ENCODE measurements around the gene SIGLEC15.
"Not testable (repeated sequence)": the region's sequence is repeated elsewhere in the genome, so short reads cannot be mapped to it uniquely, and the experiment has no call there.

The SIGLEC15 gene

GRCh38 chr18:45806226-45806625, 19.2 kb upstream of the SIGLEC15 start:
- no peak for TF ChIP-seq EZH2phosphoT487 (conservative IDR thresholded peaks at IDR 0.05; ENCODE audit: low read length)
- TF ChIP-seq CTCF (IDR thresholded peaks at IDR 0.05; ENCODE audit: insufficient read depth, low read length, poor library complexity, severe bottlenecking): no peak
- Histone ChIP-seq H3F3A (ENCODE audit: insufficient read depth) (no peaks in the 10 kb centered on the region), H2AFZ (ENCODE audit: low read depth, low read length, severe bottlenecking) (no peak overlapping the region), H3K9me2 (replicated peaks; ENCODE audit: insufficient read depth, low read length) (no peaks in the 10 kb centered on the region), H3K4me2 (ENCODE audit: low read depth, low read length, poor library complexity, severe bottlenecking) (no peak overlapping the region), H3K79me2 (ENCODE audit: insufficient read depth, low read length) (no peaks in the 10 kb centered on the region), H3K9ac (ENCODE audit: low read length) (no peak overlapping the region), H3K36me3 (ENCODE audit: low read length) (no peaks in the 10 kb centered on the region), H3K9me3 (ENCODE audit: insufficient read depth, low read length) (0 out of 2 replicates have a peak, but pooled peaks cover 5% of the 10 kb centered on the region), H3K4me3 (ENCODE audit: insufficient read depth, low read length, poor library complexity, severe bottlenecking) (no peak overlapping the region), H4K20me1 (ENCODE audit: low read depth, low read length) (no peaks in the 10 kb centered on the region), H3K27me3 (ENCODE audit: low read length) (no peaks in the 10 kb centered on the region), H3K27ac (ENCODE audit: low read depth, low read length) (no peak overlapping the region)

- peak; percentile 68 for TF ChIP-seq CTCF (IDR thresholded peaks at IDR 0.05; ENCODE audit: insufficient read depth, low read length, poor library complexity, severe bottlenecking)
- not testable (repeated sequence) for H3K27me3 ChIP-seq (ENCODE audit: low read length); H4K20me1 ChIP-seq (ENCODE audit: low read depth, low read length); H3K9ac ChIP-seq (ENCODE audit: low read length); H3K9me3 ChIP-seq (ENCODE audit: insufficient read depth, low read length); H3K27ac ChIP-seq (ENCODE audit: low read depth, low read length); H3F3A ChIP-seq (ENCODE audit: insufficient read depth); H2AFZ ChIP-seq (ENCODE audit: low read depth, low read length, severe bottlenecking); H3K9me2 ChIP-seq (replicated peaks; ENCODE audit: insufficient read depth, low read length); H3K4me3 ChIP-seq (ENCODE audit: insufficient read depth, low read length, poor library complexity, severe bottlenecking); H3K4me2 ChIP-seq (ENCODE audit: low read depth, low read length, poor library complexity, severe bottlenecking); H3K36me3 ChIP-seq (ENCODE audit: low read length); H3K79me2 ChIP-seq (ENCODE audit: insufficient read depth, low read length)
Measured at GRCh38 chr18:45807144-45807543, 18.3 kb upstream of the SIGLEC15 start.

- H3K79me2 ChIP-seq (ENCODE audit: insufficient read depth, low read length); H3K9ac ChIP-seq (ENCODE audit: low read length); H3K4me2 ChIP-seq (ENCODE audit: low read depth, low read length, poor library complexity, severe bottlenecking); H3K27me3 ChIP-seq (ENCODE audit: low read length); H3F3A ChIP-seq (ENCODE audit: insufficient read depth); H3K9me3 ChIP-seq (ENCODE audit: insufficient read depth, low read length); H3K9me2 ChIP-seq (replicated peaks; ENCODE audit: insufficient read depth, low read length); H3K36me3 ChIP-seq (ENCODE audit: low read length); H4K20me1 ChIP-seq (ENCODE audit: low read depth, low read length); H3K4me3 ChIP-seq (ENCODE audit: insufficient read depth, low read length, poor library complexity, severe bottlenecking); H3K27ac ChIP-seq (ENCODE audit: low read depth, low read length); H2AFZ ChIP-seq (ENCODE audit: low read depth, low read length, severe bottlenecking): not testable (repeated sequence)
Measured at GRCh38 chr18:45814733-45815132, 10.7 kb upstream of the SIGLEC15 start.

- Histone ChIP-seq H3K9ac (ENCODE audit: low read length) (no peak overlapping the region), H3K36me3 (ENCODE audit: low read length) (no peaks in the 10 kb centered on the region), H3K27ac (ENCODE audit: low read depth, low read length) (no peak overlapping the region), H3K4me3 (ENCODE audit: insufficient read depth, low read length, poor library complexity, severe bottlenecking) (no peak overlapping the region), H3K9me2 (replicated peaks; ENCODE audit: insufficient read depth, low read length) (no peaks in the 10 kb centered on the region), H2AFZ (ENCODE audit: low read depth, low read length, severe bottlenecking) (no peak overlapping the region), H3K79me2 (ENCODE audit: insufficient read depth, low read length) (no peaks in the 10 kb centered on the region), H3K4me2 (ENCODE audit: low read depth, low read length, poor library complexity, severe bottlenecking) (no peak overlapping the region), H4K20me1 (ENCODE audit: low read depth, low read length) (no peaks in the 10 kb centered on the region), H3K27me3 (ENCODE audit: low read length) (no peaks in the 10 kb centered on the region), H3F3A (ENCODE audit: insufficient read depth) (no peaks in the 10 kb centered on the region), H3K9me3 (ENCODE audit: insufficient read depth, low read length) (no peaks in the 10 kb centered on the region)
- TF ChIP-seq CTCF (IDR thresholded peaks at IDR 0.05; ENCODE audit: insufficient read depth, low read length, poor library complexity, severe bottlenecking) (no peak), EZH2phosphoT487 (conservative IDR thresholded peaks at IDR 0.05; ENCODE audit: low read length) (no peak)
Measured at GRCh38 chr18:45817543-45817942, 7.9 kb upstream of the SIGLEC15 start.

- not testable (repeated sequence) for H3K4me3 ChIP-seq (ENCODE audit: insufficient read depth, low read length, poor library complexity, severe bottlenecking)
Measured at GRCh38 chr18:45818765-45819164, 6.7 kb upstream of the SIGLEC15 start.

More at GRCh38 chr18:45818765-45819164, 6.7 kb upstream of the SIGLEC15 start:
- not testable (repeated sequence) for H3K36me3 ChIP-seq (ENCODE audit: low read length); H3K79me2 ChIP-seq (ENCODE audit: insufficient read depth, low read length); H3K4me2 ChIP-seq (ENCODE audit: low read depth, low read length, poor library complexity, severe bottlenecking); H4K20me1 ChIP-seq (ENCODE audit: low read depth, low read length); H2AFZ ChIP-seq (ENCODE audit: low read depth, low read length, severe bottlenecking); H3K9me2 ChIP-seq (replicated peaks; ENCODE audit: insufficient read depth, low read length); H3F3A ChIP-seq (ENCODE audit: insufficient read depth); H3K27ac ChIP-seq (ENCODE audit: low read depth, low read length); H3K9me3 ChIP-seq (ENCODE audit: insufficient read depth, low read length); H3K27me3 ChIP-seq (ENCODE audit: low read length); H3K9ac ChIP-seq (ENCODE audit: low read length)

Measured in SU-DHL-6 (cell line).